Liver (tissue), 9 donors: ENCODE results near the gene FIG4. TPM values are rescaled to one million over a fixed set of nuclear protein-coding genes. Genes with fewer than 3 reads are reported as not detected.

Source experiments
- DNase-seq: peaks from one replicate; pipeline ENCODE4 v3.0.0-alpha.2; 2017; ENCODE audit warnings: low spot score
- H3K27ac ChIP-seq, 2 donors: one replicate each; pipeline ENCODE4 v1.7.0; 2013; ENCODE audit warnings: inconsistent platforms in 2 of 2, low read length in 2 of 2, control low read depth in 1 of 2, low read depth in 1 of 2, mild to moderate bottlenecking in 1 of 2
- H3K27me3 ChIP-seq, 4 donors: one replicate each; pipeline versions ENCODE4 v1.6.1 to v1.7.0; 2013; ENCODE audit warnings: low read length in 3 of 4, inconsistent platforms in 1 of 4, mild to moderate bottlenecking in 1 of 4, moderate library complexity in 1 of 4; ENCODE audit not compliant: control insufficient read depth in 4 of 4, insufficient read depth in 4 of 4
- H3K36me3 ChIP-seq, 4 donors: one replicate each; pipeline versions ENCODE4 v1.6.1 to v1.7.0; 2013; ENCODE audit warnings: low read length in 3 of 4, mild to moderate bottlenecking in 3 of 4, low read depth in 1 of 4, moderate library complexity in 1 of 4; ENCODE audit not compliant: control insufficient read depth in 4 of 4, insufficient read depth in 3 of 4
- H3K4me1 ChIP-seq, 4 donors: one replicate each; pipeline versions ENCODE4 v1.6.1 to v1.7.0; 2013; ENCODE audit warnings: low read length in 3 of 4, mild to moderate bottlenecking in 3 of 4, moderate library complexity in 1 of 4; ENCODE audit not compliant: control insufficient read depth in 4 of 4, insufficient read depth in 4 of 4
- H3K4me3 ChIP-seq, 3 donors: one replicate each; pipeline versions ENCODE4 v1.6.1 to v1.7.0; 2013; ENCODE audit warnings: low read length in 3 of 3, control low read depth in 1 of 3, low read depth in 1 of 3, mild to moderate bottlenecking in 1 of 3
- H3K9ac ChIP-seq, 2 donors: one replicate each; pipeline ENCODE4 v1.7.0; 2013; ENCODE audit warnings: low read length in 2 of 2, mild to moderate bottlenecking in 2 of 2, moderate library complexity in 2 of 2, control low read depth in 1 of 2, low read depth in 1 of 2
- H3K9me3 ChIP-seq, 4 donors: one replicate each; pipeline versions ENCODE4 v1.6.1 to v1.7.0; 2013; ENCODE audit warnings: low read length in 3 of 4; ENCODE audit not compliant: control insufficient read depth in 4 of 4
- EGR1 ChIP-seq, 2 donors: IDR thresholded peaks; 2 replicates each; pipeline ENCODE4 v1.6.1; 2016 to 2018; ENCODE audit warnings: antibody characterized with exemption in 2 of 2, low read depth in 2 of 2
- FOXA2 ChIP-seq: IDR thresholded peaks from 2 replicates; pipeline ENCODE4 v1.6.1; 2016; ENCODE audit warnings: antibody characterized with exemption
- GABPA ChIP-seq, 2 donors: IDR thresholded peaks in 1 of 2; conservative IDR thresholded peaks in 1 of 2; 2 replicates each; pipeline ENCODE4 v1.6.1; 2016; ENCODE audit warnings: antibody characterized with exemption in 2 of 2, mild to moderate bottlenecking in 1 of 2, moderate library complexity in 1 of 2
- HNF4A ChIP-seq, 2 donors: conservative IDR thresholded peaks; 2 replicates each; pipeline ENCODE4 v1.6.1; 2016; ENCODE audit warnings: antibody characterized with exemption in 2 of 2, mild to moderate bottlenecking in 2 of 2
- HNF4G ChIP-seq: IDR thresholded peaks from 2 replicates; pipeline ENCODE4 v1.6.1; 2016; ENCODE audit warnings: antibody characterized with exemption
- JUND ChIP-seq, 2 donors: IDR thresholded peaks; 2 replicates each; pipeline ENCODE4 v1.6.1; 2016; ENCODE audit warnings: antibody characterized with exemption in 2 of 2
- MAX ChIP-seq: IDR thresholded peaks from 2 replicates; pipeline ENCODE4 v1.6.1; 2016; ENCODE audit warnings: antibody characterized with exemption
- NR2F2 ChIP-seq: IDR thresholded peaks from 2 replicates; pipeline ENCODE4 v1.6.1; 2016; ENCODE audit warnings: antibody characterized with exemption
- RAD21 ChIP-seq, 2 donors: IDR thresholded peaks; 2 replicates each; pipeline ENCODE4 v1.6.1; 2016; ENCODE audit warnings: antibody characterized with exemption in 2 of 2, mild to moderate bottlenecking in 2 of 2
- RXRA ChIP-seq, 2 donors: IDR thresholded peaks; 2 replicates each; pipeline ENCODE4 v1.6.1; 2017 to 2018; ENCODE audit warnings: antibody characterized with exemption in 2 of 2, mild to moderate bottlenecking in 1 of 2
- SP1 ChIP-seq: IDR thresholded peaks from 2 replicates; pipeline ENCODE4 v1.6.1; 2018; ENCODE audit warnings: antibody characterized with exemption, mild to moderate bottlenecking
- TAF1 ChIP-seq: conservative IDR thresholded peaks from 2 replicates; pipeline ENCODE4 v1.6.1; 2016; ENCODE audit warnings: antibody characterized with exemption, mild to moderate bottlenecking
- YY1 ChIP-seq: IDR thresholded peaks from 2 replicates; pipeline ENCODE4 v1.6.1; 2016; ENCODE audit warnings: antibody characterized with exemption, mild to moderate bottlenecking
- ZBTB33 ChIP-seq: IDR thresholded peaks from 2 replicates; pipeline ENCODE4 v1.6.1; 2016; ENCODE audit warnings: antibody characterized with exemption
- WGBS: extraction: QIAGEN DNeasy Blood & Tissue Kit; methylation state at CpG from one replicate; pipeline ENCODE4 v1.1.7; 2013; 5-methylcytosine and 5-hydroxymethylcytosine counted together
- polyA plus RNA-seq, 2 donors: library from polyadenylated mRNA; stranded (reverse) in 1 of 2; unstranded in 1 of 2; fragments of 200-250 nt in 1 of 2; fragments of >200 nt in 1 of 2; fragmentation: Nextera tagmentation in 1 of 2; extraction: Ambion mirVana in 1 of 2; gene quantifications; one replicate each; pipeline versions ENCODE4 v1.2.1 to v1.2.3, GENCODE V29; 2013 to 2015
- total RNA-seq, 2 donors: library from RNA; depleted of rRNA; stranded (reverse); fragments of >200 nt; gene quantifications; one replicate each; pipeline ENCODE4 v1.2.3, GENCODE V29; 2014
- TF ChIP-seq, protein P1 (sequence below): fragments of 150-350 bp; IDR thresholded peaks from 2 replicates; pipeline ENCODE4 v1.5.1; 2017; ENCODE audit warnings: improper control_type of control experiment, low read depth, low read length; ENCODE audit not compliant: missing input control
- TF ChIP-seq, protein P2 (sequence below): IDR thresholded peaks from 2 replicates; pipeline ENCODE4 v1.6.1; 2016; ENCODE audit warnings: antibody characterized with exemption, mild to moderate bottlenecking
- TF ChIP-seq, protein P3 (sequence below): IDR thresholded peaks from 2 replicates; pipeline ENCODE4 v1.6.1; 2016; ENCODE audit warnings: antibody characterized with exemption
- donor health status: healthy.
- donor health status: healthy.
- donor health status: healthy.
- donor health status: healthy.
- donor health status: healthy.

Gene FIG4
- total and polyA plus RNA-seq, 4 donors = 3.4 to 8.7 (median 4.6) TPM

- no peak overlapping the region for H3K9ac ChIP-seq
- TF ChIP-seq, protein P1, sequence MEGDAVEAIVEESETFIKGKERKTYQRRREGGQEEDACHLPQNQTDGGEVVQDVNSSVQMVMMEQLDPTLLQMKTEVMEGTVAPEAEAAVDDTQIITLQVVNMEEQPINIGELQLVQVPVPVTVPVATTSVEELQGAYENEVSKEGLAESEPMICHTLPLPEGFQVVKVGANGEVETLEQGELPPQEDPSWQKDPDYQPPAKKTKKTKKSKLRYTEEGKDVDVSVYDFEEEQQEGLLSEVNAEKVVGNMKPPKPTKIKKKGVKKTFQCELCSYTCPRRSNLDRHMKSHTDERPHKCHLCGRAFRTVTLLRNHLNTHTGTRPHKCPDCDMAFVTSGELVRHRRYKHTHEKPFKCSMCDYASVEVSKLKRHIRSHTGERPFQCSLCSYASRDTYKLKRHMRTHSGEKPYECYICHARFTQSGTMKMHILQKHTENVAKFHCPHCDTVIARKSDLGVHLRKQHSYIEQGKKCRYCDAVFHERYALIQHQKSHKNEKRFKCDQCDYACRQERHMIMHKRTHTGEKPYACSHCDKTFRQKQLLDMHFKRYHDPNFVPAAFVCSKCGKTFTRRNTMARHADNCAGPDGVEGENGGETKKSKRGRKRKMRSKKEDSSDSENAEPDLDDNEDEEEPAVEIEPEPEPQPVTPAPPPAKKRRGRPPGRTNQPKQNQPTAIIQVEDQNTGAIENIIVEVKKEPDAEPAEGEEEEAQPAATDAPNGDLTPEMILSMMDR = no peak
- TF ChIP-seq SP1 (no peak), JUND (IDR thresholded peaks at IDR 0.05) (no peak), EGR1 (IDR thresholded peaks at IDR 0.05; ENCODE audit: low read depth in 2 of 2) (no peak), RAD21 (IDR thresholded peaks at IDR 0.05) (no peak), TAF1 (no peak), YY1 (no peak), HNF4A (conservative IDR thresholded peaks at IDR 0.05) (no peak), FOXA2 (no peak), NR2F2 (no peak), MAX (no peak)
- TF ChIP-seq, protein P2, sequence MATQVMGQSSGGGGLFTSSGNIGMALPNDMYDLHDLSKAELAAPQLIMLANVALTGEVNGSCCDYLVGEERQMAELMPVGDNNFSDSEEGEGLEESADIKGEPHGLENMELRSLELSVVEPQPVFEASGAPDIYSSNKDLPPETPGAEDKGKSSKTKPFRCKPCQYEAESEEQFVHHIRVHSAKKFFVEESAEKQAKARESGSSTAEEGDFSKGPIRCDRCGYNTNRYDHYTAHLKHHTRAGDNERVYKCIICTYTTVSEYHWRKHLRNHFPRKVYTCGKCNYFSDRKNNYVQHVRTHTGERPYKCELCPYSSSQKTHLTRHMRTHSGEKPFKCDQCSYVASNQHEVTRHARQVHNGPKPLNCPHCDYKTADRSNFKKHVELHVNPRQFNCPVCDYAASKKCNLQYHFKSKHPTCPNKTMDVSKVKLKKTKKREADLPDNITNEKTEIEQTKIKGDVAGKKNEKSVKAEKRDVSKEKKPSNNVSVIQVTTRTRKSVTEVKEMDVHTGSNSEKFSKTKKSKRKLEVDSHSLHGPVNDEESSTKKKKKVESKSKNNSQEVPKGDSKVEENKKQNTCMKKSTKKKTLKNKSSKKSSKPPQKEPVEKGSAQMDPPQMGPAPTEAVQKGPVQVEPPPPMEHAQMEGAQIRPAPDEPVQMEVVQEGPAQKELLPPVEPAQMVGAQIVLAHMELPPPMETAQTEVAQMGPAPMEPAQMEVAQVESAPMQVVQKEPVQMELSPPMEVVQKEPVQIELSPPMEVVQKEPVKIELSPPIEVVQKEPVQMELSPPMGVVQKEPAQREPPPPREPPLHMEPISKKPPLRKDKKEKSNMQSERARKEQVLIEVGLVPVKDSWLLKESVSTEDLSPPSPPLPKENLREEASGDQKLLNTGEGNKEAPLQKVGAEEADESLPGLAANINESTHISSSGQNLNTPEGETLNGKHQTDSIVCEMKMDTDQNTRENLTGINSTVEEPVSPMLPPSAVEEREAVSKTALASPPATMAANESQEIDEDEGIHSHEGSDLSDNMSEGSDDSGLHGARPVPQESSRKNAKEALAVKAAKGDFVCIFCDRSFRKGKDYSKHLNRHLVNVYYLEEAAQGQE = no peak
- TF ChIP-seq, protein P3, sequence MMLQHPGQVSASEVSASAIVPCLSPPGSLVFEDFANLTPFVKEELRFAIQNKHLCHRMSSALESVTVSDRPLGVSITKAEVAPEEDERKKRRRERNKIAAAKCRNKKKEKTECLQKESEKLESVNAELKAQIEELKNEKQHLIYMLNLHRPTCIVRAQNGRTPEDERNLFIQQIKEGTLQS = no peak
- H3K36me3 ChIP-seq = peaks cover 0 to 3% (median 3%) of the 10 kb centered on the region in 4 donors
- no peaks in the 10 kb centered on the region for H3K4me1 ChIP-seq
- WGBS = 99% methylated on average over 2 of the region's 2 CpGs
- no peak overlapping the region for H3K27ac ChIP-seq
- DNase-seq = no peak
- no peaks in the 10 kb centered on the region for H3K9me3 ChIP-seq
- H3K4me3 ChIP-seq = no peak overlapping the region
- no peaks in the 10 kb centered on the region for H3K27me3 ChIP-seq
Observed at GRCh38 chr6:109715616-109716015, 24.5 kb downstream of the FIG4 start.

DNA sequence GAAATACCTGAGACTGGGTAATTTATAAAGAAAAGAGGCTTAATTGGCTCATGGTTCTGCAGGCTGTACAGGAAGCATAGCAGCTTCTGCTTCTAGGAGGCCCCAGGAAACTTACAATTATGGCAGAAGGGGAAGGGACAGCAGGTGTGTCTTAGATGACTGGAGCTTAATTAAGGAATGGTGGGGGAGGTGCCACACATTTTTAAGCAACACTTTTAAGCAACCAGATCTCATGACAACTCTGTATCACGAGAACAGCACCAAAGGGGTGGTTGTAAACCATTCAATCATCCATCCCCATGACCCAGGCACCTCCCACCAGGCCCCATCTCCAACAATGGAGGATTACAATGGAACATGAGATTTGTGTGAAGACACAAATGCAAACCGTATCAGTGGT lies 26.9 kb downstream of the FIG4 start:
- DNase-seq = no peak
- Histone ChIP-seq H3K27me3 (no peaks in the 10 kb centered on the region), H3K4me1 (no peaks in the 10 kb centered on the region), H3K4me3 (no peak overlapping the region), H3K27ac (no peak overlapping the region), H3K9me3 (no peaks in the 10 kb centered on the region), H3K9ac (no peak overlapping the region), H3K36me3 (peaks cover 0 to 3% (median 3%) of the 10 kb centered on the region in 4 donors)
- WGBS = 93% methylated on average over 2 of the region's 2 CpGs
- no peak for TF ChIP-seq RXRA (IDR thresholded peaks at IDR 0.05)
- TF ChIP-seq FOXA2 = no peak
- no peak for TF ChIP-seq RAD21 (IDR thresholded peaks at IDR 0.05)
- TF ChIP-seq EGR1 (IDR thresholded peaks at IDR 0.05; ENCODE audit: low read depth in 2 of 2) = no peak
- no peak for TF ChIP-seq TAF1
- TF ChIP-seq, protein P3 = no peak
- TF ChIP-seq, protein P2 = no peak
- no peak for TF ChIP-seq HNF4G
- TF ChIP-seq YY1 = no peak
- no peak for TF ChIP-seq ZBTB33
- TF ChIP-seq SP1 = no peak
- TF ChIP-seq GABPA (IDR thresholded peaks at IDR 0.05 in 1 of 2, conservative IDR thresholded peaks at IDR 0.05 in 1 of 2) = no peak
- no peak for TF ChIP-seq NR2F2
- TF ChIP-seq HNF4A (conservative IDR thresholded peaks at IDR 0.05) = no peak
- no peak for TF ChIP-seq JUND (IDR thresholded peaks at IDR 0.05)
